Progenitor cell of endocrine pancreas (in vitro differentiated cells): ENCODE results near the gene RANBP3. TPM values are rescaled to one million over a fixed set of nuclear protein-coding genes. Genes with fewer than 3 reads are reported as not detected.
"Not testable (repeated sequence)": the region's sequence is repeated elsewhere in the genome, so short reads cannot be mapped to it uniquely, and the experiment has no call there.

ENCODE experiments used
- DNase-seq: peaks from one replicate; pipeline ENCODE4 v3.0.0; 2021; ENCODE audit warnings: low spot score; ENCODE audit not compliant: unreplicated experiment
- H3K27ac Mint-ChIP-seq: 2 replicates; pipeline ENCODE4 v1.8.0; 2021; ENCODE audit warnings: mild to moderate bottlenecking, moderate library complexity, mixed read lengths
- H3K27me3 Mint-ChIP-seq: 2 replicates; pipeline ENCODE4 v1.8.0; 2021; ENCODE audit warnings: mixed read lengths
- H3K36me3 Mint-ChIP-seq: 2 replicates; pipeline ENCODE4 v1.8.0; 2022; ENCODE audit warnings: mixed read lengths; ENCODE audit not compliant: insufficient read depth
- H3K4me1 Mint-ChIP-seq: 2 replicates; pipeline ENCODE4 v1.8.0; 2021; ENCODE audit warnings: low read depth, mixed read lengths
- H3K4me3 Mint-ChIP-seq: 2 replicates; pipeline ENCODE4 v1.8.0; 2021; ENCODE audit warnings: low read depth, mild to moderate bottlenecking, moderate library complexity, mixed read lengths
- H3K9me3 Mint-ChIP-seq: 2 replicates; pipeline ENCODE4 v1.8.0; 2021; ENCODE audit warnings: low read depth, mixed read lengths
- CTCF ChIP-seq: fragments of 200-600 bp; sonication (generic); IDR thresholded peaks from one replicate; pipeline ENCODE4 v1.5.0; 2021; ENCODE audit warnings: antibody characterized with exemption, mild to moderate bottlenecking; ENCODE audit not compliant: unreplicated experiment
- long read RNA-seq: library from polyadenylated mRNA; unstranded; transcript quantifications from one replicate; pipeline ENCODE4 v2.0.0, GENCODE V29; 2020
- total RNA-seq: library from RNA; stranded (reverse); gene quantifications from 2 replicates; pipeline ENCODE4 v1.2.1, GENCODE V29; 2021

Gene RANBP3
- total RNA-seq = 99.9 and 106 TPM in 2 replicates
- long read RNA-seq, partial matches to known transcripts = 2 of 11 reads
- long read RNA-seq, other reads (novel, unspliced or antisense) = 4 of 11 reads

GRCh38 chr19:5977785-5978605 lies at the start of gene RANBP3:
Gene RANBP3, minus strand, starts transcription at chr19:5978140. Its CDS starts 58 bp downstream, at chr19:5978082.
- no peak for TF ChIP-seq CTCF
- Mint-ChIP-seq H3K9me3 (no peaks in the 10 kb centered on the region), H3K36me3 (peaks cover 2% of the 10 kb centered on the region), H3K4me3 (peak within 1 kb of the TSS; percentile 93), H3K4me1 (peaks cover 31% of the 10 kb centered on the region), H3K27ac (peak within 1 kb of the TSS; percentile 96), H3K27me3 (no peaks in the 10 kb centered on the region)
- peak; percentile 99 for DNase-seq

GRCh38 chr19:6026390-6027227 lies 48.7 kb upstream of the RANBP3 start:
- Mint-ChIP-seq H3K9me3 (peaks cover 5% of the 10 kb centered on the region), H3K27me3 (no peaks in the 10 kb centered on the region), H3K27ac (peak overlapping the region; percentile 74), H3K4me3 (no peak overlapping the region), H3K36me3 (peaks cover 20% of the 10 kb centered on the region), H3K4me1 (peaks cover 8% of the 10 kb centered on the region)
- DNase-seq = no peak
- TF ChIP-seq CTCF = no peak

GRCh38 chr19:6024756-6025155 lies 46.8 kb upstream of the RANBP3 start:
- not testable (repeated sequence) for H3K27me3 Mint-ChIP-seq, H3K4me3 Mint-ChIP-seq, H3K9me3 Mint-ChIP-seq, H3K27ac Mint-ChIP-seq, DNase-seq
- Mint-ChIP-seq H3K36me3 (peaks cover 16% of the 10 kb centered on the region), H3K4me1 (peaks cover 26% of the 10 kb centered on the region)

- Mint-ChIP-seq H3K4me1 (peaks cover 28% of the 10 kb centered on the region), H3K36me3 (peaks cover 13% of the 10 kb centered on the region), H3K9me3 (no peaks in the 10 kb centered on the region), H3K27ac (peak overlapping the region; percentile 24), H3K4me3 (no peak overlapping the region), H3K27me3 (no peaks in the 10 kb centered on the region)
- no peak for DNase-seq
- no peak for TF ChIP-seq CTCF
These were observed 46.0 kb upstream of the RANBP3 start for GRCh38 chr19:6023936-6024335.

- peaks cover 30% of the 10 kb centered on the region for H3K4me1 Mint-ChIP-seq
These were observed 45.2 kb upstream of the RANBP3 start for GRCh38 chr19:6023085-6023682.

More at GRCh38 chr19:6023085-6023682, 45.2 kb upstream of the RANBP3 start:
- Mint-ChIP-seq H3K9me3 (no peaks in the 10 kb centered on the region), H3K27me3 (no peaks in the 10 kb centered on the region), H3K4me3 (no peak overlapping the region), H3K36me3 (peaks cover 10% of the 10 kb centered on the region), H3K27ac (no peak overlapping the region)
- TF ChIP-seq CTCF = no peak
- DNase-seq = no peak
